B cell (primary cell): Measurements from ENCODE around the gene PITPNB. TPM values are rescaled to one million over a fixed set of nuclear protein-coding genes. Genes with fewer than 3 reads are reported as not detected.

ENCODE experiments used
- ATAC-seq: fragments of 200-7000 bp; cut with Tn5 transposase; one replicate; pipeline ENCODE4 v1.10.0; 2021; ENCODE audit warnings: low read depth, mild to moderate bottlenecking, moderate number of reproducible peaks, moderate library complexity
- CTCF ChIA-PET: fragments of 350-600 bp; sonication (Branson Sonifier 250); formaldehyde crosslinking; loops from one replicate; lab custom pipeline; 2021; ENCODE audit warnings: antibody characterized with exemption, inconsistent platforms; lab: Charles Lee
- POLR2A ChIA-PET: fragments of 350-600 bp; sonication (Branson Sonifier 250); formaldehyde crosslinking; loops from one replicate; lab custom pipeline; 2021; ENCODE audit warnings: antibody characterized with exemption; lab: Charles Lee
- DNase-seq: peaks from one replicate; pipeline ENCODE4 v3.0.0; 2013
- H2AFZ ChIP-seq: 2 replicates; pipeline ENCODE4 v1.6.1; 2012; ENCODE audit warnings: mild to moderate bottlenecking, low read depth, low read length; ENCODE audit not compliant: insufficient read depth, poor library complexity, severe bottlenecking
- H3K27ac ChIP-seq, 2 donors: 1 replicate in 1 of 2; 2 replicates in 1 of 2; pipeline ENCODE4 v1.5.1; 2012 to 2013; ENCODE audit warnings: low read length in 2 of 2, mild to moderate bottlenecking in 2 of 2, moderate library complexity in 1 of 2
- H3K27me3 ChIP-seq, 4 experiments: fragments of 200-600 bp in 1 of 4; sonication (generic) in 1 of 4; replicated peaks in 1 of 4; 1 replicate in 2 of 4; 2 replicates in 2 of 4; pipeline versions ENCODE4 v1.6.1 to v1.7.0; 2013 to 2016; ENCODE audit warnings: low read length in 3 of 4, mild to moderate bottlenecking in 2 of 4, mixed read lengths in 1 of 4, moderate library complexity in 1 of 4; ENCODE audit not compliant: insufficient read depth in 4 of 4, control insufficient read depth in 3 of 4; ENCODE audit errors: control extremely low read depth in 1 of 4
- H3K36me3 ChIP-seq, 2 experiments: replicated peaks in 1 of 2; 1 replicate in 1 of 2; 2 replicates in 1 of 2; pipeline versions ENCODE4 v1.6.1 to v1.7.1; 2013; ENCODE audit warnings: low read length in 1 of 2; ENCODE audit not compliant: insufficient read depth in 2 of 2, control insufficient read depth in 1 of 2; ENCODE audit errors: control extremely low read depth in 1 of 2, extremely low read depth in 1 of 2
- H3K4me1 ChIP-seq, 2 donors: fragments of 200-600 bp in 1 of 2; sonication (generic) in 1 of 2; 1 replicate in 1 of 2; 2 replicates in 1 of 2; pipeline versions ENCODE4 v1.5.1 to v1.6.1; 2013 to 2017; ENCODE audit warnings: low read length in 2 of 2; ENCODE audit not compliant: control insufficient read depth in 2 of 2, insufficient read depth in 2 of 2
- H3K4me2 ChIP-seq: replicated peaks from 2 replicates; pipeline ENCODE3; 2012; ENCODE audit warnings: mild to moderate bottlenecking, low read depth, low read length; ENCODE audit not compliant: poor library complexity, severe bottlenecking
- H3K4me3 ChIP-seq, 5 experiments: fragments of 200-600 bp in 1 of 5; sonication (generic) in 1 of 5; 1 replicate in 3 of 5; 2 replicates in 2 of 5; pipeline versions ENCODE4 v1.5.1 to v1.7.0; 2011 to 2016; ENCODE audit warnings: low read length in 4 of 5, mild to moderate bottlenecking in 4 of 5, low read depth in 2 of 5, control low read depth in 1 of 5, moderate library complexity in 1 of 5; ENCODE audit not compliant: insufficient read depth in 1 of 5; ENCODE audit errors: control extremely low read depth in 1 of 5, extremely low read depth in 1 of 5
- H3K79me2 ChIP-seq: fragments of 200-600 bp; sonication (generic); one replicate; pipeline ENCODE4 v1.6.0; 2016; ENCODE audit warnings: low read length; ENCODE audit not compliant: control insufficient read depth, insufficient read depth
- H3K9ac ChIP-seq: fragments of 200-600 bp; sonication (generic); 2 replicates; pipeline ENCODE4 v1.6.1; 2017; ENCODE audit warnings: mild to moderate bottlenecking, low read length, moderate library complexity
- H3K9me3 ChIP-seq, 3 donors: one replicate each; pipeline versions ENCODE4 v1.6.1 to v1.7.1; 2013; ENCODE audit warnings: low read length in 2 of 3; ENCODE audit not compliant: control insufficient read depth in 2 of 3, insufficient read depth in 1 of 3; ENCODE audit errors: control extremely low read depth in 1 of 3
- H4K20me1 ChIP-seq: 2 replicates; pipeline ENCODE4 v1.6.0; 2012; ENCODE audit warnings: mild to moderate bottlenecking, low read length; ENCODE audit not compliant: insufficient read depth, control insufficient read depth, poor library complexity, severe bottlenecking
- H3K27ac Mint-ChIP-seq: one replicate; pipeline ENCODE4 v1.8.0; 2021; ENCODE audit warnings: mixed read lengths
- H3K27me3 Mint-ChIP-seq: one replicate; pipeline ENCODE4 v1.8.0; 2021; ENCODE audit warnings: mixed read lengths
- H3K4me1 Mint-ChIP-seq: one replicate; pipeline ENCODE4 v1.8.0; 2021; ENCODE audit warnings: mixed read lengths
- H3K4me3 Mint-ChIP-seq: one replicate; pipeline ENCODE4 v1.8.0; 2021; ENCODE audit warnings: mixed read lengths
- H3K9me3 Mint-ChIP-seq: one replicate; pipeline ENCODE4 v1.8.0; 2022; ENCODE audit warnings: mixed read lengths; ENCODE audit not compliant: insufficient read depth
- CTCF ChIP-seq: fragments of 200-600 bp; IDR thresholded peaks from one replicate; pipeline ENCODE4 v1.8.0; 2022; ENCODE audit warnings: antibody characterized with exemption, mild to moderate bottlenecking
- EZH2 ChIP-seq: IDR thresholded peaks from 2 replicates; pipeline ENCODE4 v1.6.1; 2012; ENCODE audit warnings: borderline replicate concordance, low read depth, mild to moderate bottlenecking, moderate library complexity, low read length; ENCODE audit not compliant: insufficient read depth, poor library complexity, severe bottlenecking
- WGBS: methylation state at CpG from one replicate; pipeline ENCODE4 v1.1.5; 2013; ENCODE audit warnings: missing lambda C conversion rate; ENCODE audit not compliant: insufficient coverage; 5-methylcytosine and 5-hydroxymethylcytosine counted together
- intact Hi-C: fragments of 100-400 bp; cut with micrococcal nuclease; formaldehyde crosslinking; loops from one replicate; pipeline ENCODE4 v1.10.0; 2022
- polyA plus RNA-seq: library from polyadenylated mRNA; depleted of rRNA; stranded (reverse); fragments of >200 nt; gene quantifications from 2 replicates; pipeline ENCODE4 v1.2.3, GENCODE V29; 2012
- total RNA-seq, 2 donors: library from RNA; stranded (reverse); fragments of 120-200 nt in 1 of 2; gene quantifications; 1 replicate in 1 of 2; 2 replicates in 1 of 2; pipeline versions ENCODE4 v1.2.3 to v1.2.4, GENCODE V29; 2013 to 2022

PITPNB gene
- total and polyA plus RNA-seq, 2 donors (not counting 1 experiment from before 2014, with no cell fraction given) = 17.5 to 82.3 TPM

GRCh38 chr22:27875951-27876350, 43.1 kb downstream of the PITPNB start:
- no peak for TF ChIP-seq EZH2
- Histone ChIP-seq H3K27me3 (no peaks in the 10 kb centered on the region), H3K27ac (no peak overlapping the region), H3K4me2 (no peak overlapping the region), H3K36me3 (peaks cover 2 to 41% of the 10 kb centered on the region in 2 experiments), H3K4me1 (peaks cover 0 to 3% of the 10 kb centered on the region in 2 donors), H3K4me3 (no peak overlapping the region), H2AFZ (no peak overlapping the region), H3K9ac (no peak overlapping the region), H4K20me1 (peaks cover 32% of the 10 kb centered on the region), H3K79me2 (peaks cover 23% of the 10 kb centered on the region), H3K9me3 (no peaks in the 10 kb centered on the region)
- H3K27ac Mint-ChIP-seq = no peak overlapping the region
- no peak overlapping the region for H3K4me3 Mint-ChIP-seq
- CTCF ChIA-PET = interaction anchor here (0.8 to 1.5 kb wide), 6 partner anchors 8 to 133 kb away, joined by 3 to 5 read pairs (median 4); no protein-coding TSS in a partner anchor
- DNase-seq = no peak
- POLR2A ChIA-PET = no interaction called here
- no peak for ATAC-seq
- intact Hi-C loops = no loop called here
- H3K4me1 Mint-ChIP-seq = peaks cover 10% of the 10 kb centered on the region
- no peaks in the 10 kb centered on the region for H3K27me3 Mint-ChIP-seq
- 60% methylated on average over 1 of the region's 2 CpGs for WGBS
- H3K9me3 Mint-ChIP-seq = no peaks in the 10 kb centered on the region

GRCh38 chr22:27874764-27875163, 44.3 kb downstream of the PITPNB start:
- DNase-seq = no peak
- intact Hi-C loops = no loop called here
- H3K79me2 ChIP-seq = peaks cover 15% of the 10 kb centered on the region
- H3K27ac Mint-ChIP-seq = no peak overlapping the region
- CTCF ChIA-PET = interaction anchor here (1.3 to 2.0 kb wide), 3 partner anchors 9 to 12 kb away, joined by 4 to 8 read pairs (median 5); no protein-coding TSS in a partner anchor
- POLR2A ChIA-PET = no interaction called here
- no peak overlapping the region for H3K4me3 ChIP-seq
- H3K27ac ChIP-seq = no peak overlapping the region
- no peaks in the 10 kb centered on the region for H3K27me3 Mint-ChIP-seq
- no peak overlapping the region for H3K9ac ChIP-seq
- 60% methylated on average over 1 of the region's 3 CpGs for WGBS
- no peak for TF ChIP-seq CTCF
- TF ChIP-seq EZH2 = no peak
- peaks cover 22% of the 10 kb centered on the region for H4K20me1 ChIP-seq
- no peaks in the 10 kb centered on the region for H3K9me3 Mint-ChIP-seq
- H3K4me2 ChIP-seq = no peak overlapping the region
- peaks cover 0 to 3% of the 10 kb centered on the region in 2 donors for H3K4me1 ChIP-seq
- no peaks in the 10 kb centered on the region for H3K9me3 ChIP-seq
- H3K4me3 Mint-ChIP-seq = no peak overlapping the region
- H2AFZ ChIP-seq = no peak overlapping the region
- no peak for ATAC-seq
- peaks cover 8% of the 10 kb centered on the region for H3K4me1 Mint-ChIP-seq
- H3K36me3 ChIP-seq = peaks cover 2 to 50% of the 10 kb centered on the region in 2 experiments
- H3K27me3 ChIP-seq = no peaks in the 10 kb centered on the region
